GM19238 (cell line): Measurements from ENCODE around the gene GALNT17.

ENCODE experiments used
- DNase-seq: peaks from one replicate; pipeline ENCODE4 v3.0.0; 2011; ENCODE audit warnings: low spot score; ENCODE audit not compliant: insufficient read length

The GALNT17 gene

DNA sequence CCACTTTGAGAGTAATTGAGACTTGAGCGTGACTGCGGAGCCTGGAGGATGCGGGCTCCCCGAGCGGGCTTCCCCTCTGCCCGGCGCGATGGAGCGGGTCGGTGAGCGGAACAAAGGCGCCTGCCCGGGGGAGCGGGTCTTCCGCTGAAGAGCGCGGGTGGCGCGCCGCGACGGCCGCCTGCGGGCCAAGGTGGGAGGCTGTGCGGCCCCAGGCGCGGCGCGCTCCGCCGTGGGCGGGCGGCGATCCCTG is at the start of gene GALNT17:
TSS of gene GALNT17 (plus strand) at position 18 of the 250 bp plus-strand sequence.
- no peak for DNase-seq

DNA sequence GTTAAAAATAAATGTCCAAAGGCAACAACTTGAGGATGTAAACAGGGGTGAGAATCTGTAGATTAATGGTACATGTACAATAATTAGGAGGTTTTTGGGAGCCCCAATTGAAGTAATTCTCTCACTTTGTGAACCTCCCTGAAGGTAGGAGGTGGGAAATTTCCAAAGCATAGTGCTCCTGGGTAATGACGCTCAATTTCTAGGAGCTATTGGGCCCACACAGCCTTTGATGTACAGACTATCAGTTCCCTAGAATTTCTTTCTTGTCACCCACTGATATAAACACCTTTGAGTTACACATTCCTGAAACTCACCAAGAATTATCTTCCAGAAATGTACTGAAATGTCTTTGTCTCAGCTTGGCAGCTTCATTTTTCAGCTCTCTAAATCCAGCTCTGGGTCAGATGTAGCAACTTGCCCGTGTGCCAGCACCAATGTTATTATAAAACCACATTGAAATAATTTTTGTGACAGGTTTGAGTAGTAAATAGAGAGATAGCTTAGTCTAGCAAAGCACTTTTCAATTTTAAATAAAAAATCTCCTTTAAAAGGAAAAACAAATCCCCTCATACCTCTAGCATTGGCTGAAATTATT is 36.6 kb upstream of the GALNT17 start:
- DNase-seq: no peak

DNA sequence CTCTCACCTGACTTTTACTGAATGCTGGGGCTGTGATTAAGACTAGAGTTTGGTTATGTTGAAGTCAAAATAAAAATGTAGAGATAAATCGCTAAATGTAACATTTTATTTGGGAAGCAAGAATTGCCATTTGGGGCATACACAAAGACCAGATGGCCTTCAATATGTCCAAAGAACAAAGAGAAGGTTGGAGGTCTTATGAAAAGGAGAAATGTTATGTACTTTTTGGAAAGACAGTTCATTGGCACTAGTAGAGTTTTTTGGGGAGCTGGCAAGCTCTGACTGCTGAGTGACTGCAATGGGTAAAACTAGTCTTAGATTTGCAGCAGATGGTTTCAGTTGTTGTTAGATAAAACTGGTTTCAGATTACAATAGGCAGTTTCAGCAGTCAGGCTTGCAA is 35.6 kb upstream of the GALNT17 start:
- DNase-seq: no peak

DNA sequence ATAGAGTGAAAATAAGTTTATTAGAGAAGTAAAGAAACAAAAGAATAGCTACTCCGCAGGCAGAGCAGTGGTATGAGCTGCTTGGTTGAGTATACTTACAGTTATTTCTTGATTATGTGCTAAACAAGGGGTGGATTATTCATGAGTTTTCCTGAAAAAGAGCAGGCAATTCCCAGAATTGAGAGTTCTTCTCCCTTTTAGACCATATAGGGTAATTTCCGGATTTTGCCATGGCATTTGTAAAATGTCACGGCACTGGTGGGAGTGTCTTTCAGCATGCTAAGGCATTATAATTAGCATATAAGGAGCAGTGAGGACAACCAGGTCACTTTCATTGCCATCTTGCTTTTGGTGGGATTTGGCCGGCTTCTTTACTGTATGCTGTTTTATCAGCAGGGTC is 25.7 kb upstream of the GALNT17 start:
- no peak for DNase-seq

DNA sequence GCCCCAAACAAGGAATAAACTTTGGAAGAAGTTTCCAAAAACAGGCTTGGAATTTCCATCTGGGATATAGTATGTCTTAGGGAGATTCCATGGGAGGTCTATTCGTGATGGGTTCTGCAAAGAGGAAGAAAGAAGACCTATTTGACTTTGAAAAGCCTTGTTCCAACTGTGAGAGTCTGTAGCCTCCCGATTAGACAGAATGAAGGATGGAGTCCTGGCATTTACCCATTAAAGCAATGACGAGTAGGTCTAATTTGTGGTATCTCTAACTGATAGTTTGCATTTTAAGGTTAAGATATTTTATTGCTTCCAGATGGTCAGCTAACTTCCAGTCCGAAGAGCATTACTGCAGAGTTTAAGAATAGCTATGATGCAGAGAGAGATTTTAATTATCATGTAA is 19.5 kb upstream of the GALNT17 start:
- no peak for DNase-seq

DNA sequence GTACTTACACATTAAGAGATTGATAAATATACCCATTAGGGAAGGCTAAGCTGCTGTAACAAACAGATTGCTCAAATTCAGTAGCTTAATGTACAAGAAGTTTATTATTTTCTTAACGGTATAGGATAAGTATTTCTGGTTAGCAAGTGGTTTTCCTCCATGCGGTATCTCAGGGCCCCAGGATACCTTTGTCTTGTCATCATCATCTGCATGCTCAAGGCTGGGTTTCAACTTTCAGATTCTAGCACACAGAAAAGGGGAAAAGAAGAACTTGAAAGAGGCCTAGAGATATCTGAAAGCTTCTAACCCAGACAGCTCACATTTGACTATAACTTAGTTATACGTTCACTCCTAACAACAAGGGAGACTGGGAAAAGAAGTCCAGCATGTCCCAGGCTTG is 11.8 kb upstream of the GALNT17 start:
- no peak for DNase-seq

DNA sequence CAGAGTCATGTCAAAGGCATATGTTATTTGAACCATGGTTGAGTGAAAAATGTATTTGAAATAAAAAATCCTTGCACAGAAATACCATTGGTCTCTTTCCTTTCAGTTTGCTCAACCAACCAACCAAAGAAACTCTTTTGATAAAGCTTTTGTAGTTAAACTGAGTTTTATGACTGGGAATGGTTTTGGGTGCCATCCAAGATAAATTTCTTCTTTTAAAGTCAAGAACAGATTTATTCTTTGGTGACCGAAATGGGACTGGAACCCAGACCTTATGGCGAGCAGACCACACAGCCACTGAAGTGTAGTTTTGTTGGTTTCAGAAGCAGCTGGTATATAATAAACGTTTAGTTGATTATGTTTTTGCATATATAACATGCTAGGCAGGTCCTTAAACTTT is 2.8 kb upstream of the GALNT17 start:
- no peak for DNase-seq

DNA sequence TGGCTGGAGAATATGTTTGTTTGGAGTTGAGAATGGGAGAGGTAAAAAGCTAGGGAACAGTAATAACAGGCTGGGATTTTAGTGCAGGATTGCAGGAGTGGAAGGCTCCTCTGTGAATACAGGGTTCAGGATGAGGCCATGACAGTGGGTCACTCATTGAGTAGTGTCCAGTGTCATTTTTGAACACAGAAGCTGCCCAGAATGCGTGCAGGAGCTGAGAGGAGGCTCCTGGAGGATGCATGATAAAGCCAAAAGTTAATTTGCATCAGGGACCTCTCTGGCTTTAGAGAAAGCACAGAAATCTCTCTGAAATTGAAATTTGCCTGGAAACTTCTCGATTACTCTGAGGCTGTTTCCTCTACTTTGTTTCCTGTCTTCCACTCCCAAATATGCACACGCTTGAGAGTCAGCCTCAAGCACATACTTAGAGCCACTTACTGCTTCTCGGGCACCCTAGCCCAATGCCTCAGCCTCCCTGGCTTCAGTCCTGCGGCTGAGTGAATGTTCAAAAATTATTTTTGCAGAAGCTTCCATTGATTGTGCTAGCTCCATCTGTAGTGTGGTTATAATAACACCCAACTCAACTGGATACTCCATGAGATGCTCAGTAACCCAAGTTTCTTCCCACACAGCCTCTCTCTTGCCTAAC is 1.8 kb upstream of the GALNT17 start:
- DNase-seq: no peak

DNA sequence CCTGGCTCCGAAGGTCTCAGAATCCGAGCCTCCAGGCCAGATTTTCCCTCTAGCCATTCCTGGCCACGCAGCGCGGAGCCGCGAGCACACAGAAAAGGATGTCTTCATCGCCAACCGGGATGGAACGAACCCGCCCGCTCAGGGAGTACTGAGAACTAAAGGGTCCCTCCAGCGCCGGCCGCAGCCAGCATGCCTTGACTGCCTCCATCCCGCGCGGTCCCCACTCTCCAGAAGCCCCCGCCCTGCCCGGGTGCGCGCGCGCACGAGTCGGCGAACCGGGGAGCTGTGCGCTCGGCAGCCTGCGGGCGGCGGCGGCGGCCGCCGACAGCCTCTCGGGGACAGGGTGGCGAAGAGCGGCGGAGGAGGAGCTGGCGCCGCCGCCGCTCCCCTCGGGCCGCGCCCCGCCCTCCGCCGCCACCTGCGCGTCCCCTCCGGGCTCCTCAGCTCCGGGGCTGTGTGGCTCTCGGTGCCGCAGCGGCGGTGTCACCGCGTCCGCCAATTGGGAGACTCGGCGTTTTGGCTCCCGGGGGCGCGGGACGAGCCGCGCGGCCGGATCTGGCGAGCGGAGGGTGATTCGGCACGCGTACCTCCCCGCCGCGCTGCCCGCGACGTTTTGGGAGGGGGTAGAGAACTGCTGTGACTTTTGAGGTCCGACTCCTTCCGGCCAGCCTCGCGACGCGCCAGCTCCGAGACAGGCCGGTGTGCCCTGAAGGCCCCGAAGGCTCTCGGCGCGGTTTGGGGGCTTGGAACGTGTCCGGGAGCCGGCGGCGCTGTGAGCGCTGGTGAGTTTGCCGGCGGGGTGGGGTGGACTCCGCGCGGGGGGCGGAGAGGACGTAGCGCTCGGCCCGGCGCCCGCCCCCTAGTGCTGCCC is 453 bp upstream of the GALNT17 start:
- DNase-seq: no peak

DNA sequence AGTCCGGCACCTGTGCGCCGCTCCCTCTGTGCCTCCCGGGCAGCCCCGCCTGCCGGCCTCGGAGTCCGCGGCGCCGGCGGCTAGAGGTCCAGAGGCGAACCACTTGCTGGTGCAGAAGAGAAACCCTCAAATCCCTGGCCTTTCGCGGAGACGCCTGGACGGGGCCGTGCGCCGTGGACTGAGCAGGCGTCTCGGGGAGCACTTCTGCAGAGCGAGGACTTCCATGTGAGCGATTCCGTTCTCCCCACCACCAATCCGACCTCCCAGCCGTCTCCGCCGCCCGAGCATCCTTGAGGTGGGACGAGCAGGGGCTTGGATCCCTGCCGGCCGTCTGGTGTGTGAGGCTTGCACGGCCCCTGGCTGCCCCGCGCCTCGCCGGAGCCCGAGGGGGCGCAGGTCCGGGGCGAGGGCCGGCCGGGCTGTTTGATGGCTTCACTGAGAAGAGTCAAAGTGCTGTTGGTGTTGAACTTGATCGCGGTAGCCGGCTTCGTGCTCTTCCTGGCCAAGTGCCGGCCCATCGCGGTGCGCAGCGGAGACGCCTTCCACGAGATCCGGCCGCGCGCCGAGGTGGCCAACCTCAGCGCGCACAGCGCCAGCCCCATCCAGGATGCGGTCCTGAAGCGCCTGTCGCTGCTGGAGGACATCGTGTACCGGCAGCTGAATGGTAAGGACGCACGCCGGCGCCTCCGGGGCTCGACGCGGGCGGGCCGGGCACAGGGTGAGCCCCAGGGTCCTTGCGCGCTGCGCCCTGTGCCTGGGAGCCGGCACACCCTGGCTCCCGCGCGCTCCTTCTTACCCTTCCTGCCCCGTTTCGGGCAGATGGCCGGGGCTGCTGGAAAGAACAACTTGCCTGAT is 660 bp downstream of the GALNT17 start:
- no peak for DNase-seq

DNA sequence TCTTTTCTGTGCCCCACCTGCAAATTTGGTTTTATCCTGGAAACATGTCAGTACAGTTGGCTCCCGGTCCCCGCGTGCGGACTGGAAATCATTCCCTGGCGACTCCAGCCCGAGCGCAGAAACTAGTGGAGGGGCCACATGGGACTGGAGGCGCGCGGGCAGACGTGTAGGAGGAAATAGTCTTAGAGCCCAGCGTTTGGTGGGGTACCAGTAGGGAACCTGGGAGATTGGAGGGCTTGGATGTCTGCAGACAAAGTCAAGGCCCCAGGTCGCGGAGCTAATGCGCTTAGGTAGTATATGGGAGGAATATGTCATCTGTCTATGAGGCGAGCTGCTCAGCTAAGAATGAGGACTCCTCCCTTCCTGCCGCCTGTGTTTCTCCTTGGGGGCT is 1.3 kb downstream of the GALNT17 start:
- DNase-seq: no peak

DNA sequence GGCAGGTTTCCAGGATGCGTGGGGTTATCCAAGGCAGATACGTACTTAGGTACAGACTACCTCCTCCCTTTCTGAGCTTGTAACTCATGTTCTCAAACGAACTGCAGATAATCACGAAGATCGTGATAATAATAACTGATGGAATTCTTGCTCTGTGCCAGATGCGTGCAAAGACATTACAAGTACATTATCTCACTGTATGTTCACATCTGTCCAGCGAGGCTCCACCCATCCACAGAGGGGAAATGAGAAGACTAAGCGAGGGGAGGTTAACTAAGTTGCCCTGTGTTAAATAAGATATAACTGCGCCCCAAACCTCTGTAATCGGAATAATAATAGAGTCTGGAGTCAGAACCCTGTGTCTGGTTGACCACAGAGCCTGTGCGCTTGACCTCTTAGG is 1.9 kb downstream of the GALNT17 start:
- DNase-seq: no peak

DNA sequence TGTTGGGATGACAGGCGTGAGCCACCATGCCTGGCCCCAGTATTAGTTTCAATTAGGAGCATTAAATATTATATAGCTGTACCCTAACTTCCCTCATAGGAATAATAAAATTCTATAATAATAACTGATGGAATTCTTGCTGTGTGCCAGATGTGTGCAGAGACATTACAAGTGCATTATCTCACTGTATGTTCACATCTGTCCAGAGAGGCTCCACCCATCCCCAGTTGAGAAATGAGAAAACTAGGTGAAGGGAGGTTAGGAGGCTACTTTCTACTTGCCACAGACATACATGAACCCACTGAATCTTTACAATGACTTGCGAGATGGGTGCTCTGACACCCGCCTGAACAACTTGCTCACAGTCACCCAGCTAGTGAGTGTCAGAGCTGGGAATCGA is 3.2 kb downstream of the GALNT17 start:
- no peak for DNase-seq

DNA sequence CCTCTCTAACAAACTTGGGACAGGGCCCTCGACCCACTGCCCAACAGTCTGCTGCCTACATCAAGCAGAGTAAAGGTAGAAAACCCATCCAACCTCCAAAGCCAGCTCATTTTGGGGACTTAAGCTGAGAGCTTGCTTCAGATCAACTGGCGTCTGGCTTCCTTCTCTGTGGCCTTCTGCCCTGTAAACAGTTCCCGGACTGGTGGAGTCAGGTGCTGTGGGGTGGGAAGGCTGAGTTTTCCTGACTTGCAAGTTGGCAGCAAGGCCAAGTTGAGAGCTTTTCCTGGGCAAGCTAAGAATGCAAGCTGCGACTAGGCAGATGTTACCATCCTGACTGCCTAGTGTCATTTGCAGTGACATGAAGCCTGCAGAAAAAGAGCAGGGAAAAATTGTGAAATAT is 3.7 kb downstream of the GALNT17 start:
- no peak for DNase-seq

DNA sequence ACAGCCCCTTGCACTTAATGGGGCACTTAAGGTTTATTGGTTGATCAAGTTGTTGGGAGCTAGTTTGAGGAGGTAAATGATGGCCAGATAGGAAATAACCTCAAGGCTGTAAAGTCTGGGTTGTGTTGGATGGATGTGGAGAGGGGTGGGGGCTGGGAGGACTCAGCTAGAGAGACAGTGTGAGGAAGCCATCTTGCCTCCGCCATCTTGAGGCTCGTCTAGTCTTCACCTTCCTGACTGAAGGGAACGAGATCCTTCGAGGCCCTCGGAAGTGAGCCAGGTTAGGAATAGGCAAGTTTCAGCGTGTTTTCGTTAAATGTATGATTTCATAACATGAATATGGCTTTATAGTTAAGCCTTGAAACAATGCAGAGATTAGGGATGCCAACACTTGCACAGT is 5.5 kb downstream of the GALNT17 start:
- DNase-seq: no peak

DNA sequence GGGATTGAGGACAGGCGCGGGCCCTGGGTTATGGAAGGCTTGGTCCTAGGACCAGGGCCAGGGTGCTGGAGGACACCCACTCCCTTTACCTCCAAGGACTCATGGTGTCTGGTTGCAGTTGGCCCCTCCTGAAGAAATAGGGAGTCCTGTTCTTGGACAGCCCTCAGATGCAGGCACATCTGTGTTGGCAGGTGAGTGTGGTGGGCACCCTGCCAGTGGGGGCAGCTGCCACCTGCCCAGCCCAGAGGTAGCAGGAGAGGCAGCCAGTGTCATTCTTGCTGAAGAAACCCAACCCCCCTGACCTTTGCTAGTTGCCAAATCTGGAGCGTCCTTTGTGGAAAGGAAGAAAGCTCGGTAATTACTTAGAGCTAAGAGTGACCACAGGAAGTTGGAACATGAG is 8.3 kb downstream of the GALNT17 start:
- DNase-seq: no peak

DNA sequence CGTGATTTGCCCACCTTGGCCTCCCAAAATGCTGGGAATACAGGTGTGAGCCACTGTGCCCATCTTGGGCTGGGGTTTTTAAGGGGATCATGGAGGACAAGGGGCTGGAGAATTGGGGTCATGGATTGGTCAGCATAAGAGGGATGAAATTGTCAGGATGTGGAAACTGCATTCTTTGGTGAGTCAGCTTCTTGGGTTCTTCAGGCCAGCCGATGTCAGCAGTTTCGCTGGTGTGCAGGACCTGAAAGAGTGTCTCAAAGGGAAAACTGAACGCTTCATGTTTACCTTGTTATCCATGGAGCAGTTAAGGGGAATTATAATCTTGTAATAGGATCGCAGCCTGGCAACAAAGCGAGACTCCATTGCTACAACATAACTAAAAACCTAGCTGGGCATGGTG is 13.0 kb downstream of the GALNT17 start:
- no peak for DNase-seq

DNA sequence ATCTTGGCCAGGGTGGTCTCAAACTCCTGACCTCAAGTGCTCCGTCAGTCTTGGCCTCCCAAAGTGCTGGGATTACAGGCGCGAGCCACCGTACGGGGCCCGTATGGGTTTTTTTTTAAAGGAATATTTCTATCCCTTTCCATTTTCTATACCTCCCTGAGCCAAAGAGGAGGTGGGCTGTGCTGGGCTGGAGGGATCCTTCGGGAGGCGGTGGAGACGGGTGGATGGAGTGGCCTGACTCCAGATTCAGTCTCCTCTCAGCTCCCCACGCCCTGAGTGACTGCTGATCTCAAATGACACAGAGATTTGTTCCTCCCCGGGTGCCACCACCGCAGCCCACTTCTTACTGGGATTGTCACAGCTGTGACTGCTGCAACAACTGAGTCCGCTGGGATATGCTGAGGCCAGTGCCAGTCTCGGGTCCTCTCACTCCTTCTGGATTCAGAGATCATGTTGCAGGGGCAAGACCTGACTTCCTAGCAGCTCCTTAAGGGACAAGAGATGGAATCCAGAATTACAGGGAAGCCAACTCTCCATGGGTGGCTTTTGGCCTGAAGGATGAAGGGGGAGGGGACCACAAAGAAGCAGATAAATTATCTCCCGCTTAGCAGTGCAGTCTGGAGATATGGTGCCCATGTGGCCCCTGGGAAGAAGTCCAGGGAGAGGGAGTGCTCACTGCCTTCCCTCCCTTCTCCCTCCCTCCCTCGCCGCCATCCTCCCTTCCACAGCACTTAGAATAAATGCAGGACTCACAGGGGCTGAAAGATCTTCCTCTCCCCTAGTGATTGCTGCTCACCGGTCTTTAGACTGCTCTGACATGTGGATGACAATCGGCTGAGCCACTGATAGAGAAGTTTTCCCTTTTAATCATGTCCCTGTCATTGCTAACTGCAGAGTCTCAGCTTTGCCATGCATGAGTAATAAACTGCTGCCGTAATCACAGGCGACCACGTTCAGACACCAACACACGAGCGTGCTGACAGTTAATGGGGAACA is 14.3 kb downstream of the GALNT17 start:
- DNase-seq: no peak

DNA sequence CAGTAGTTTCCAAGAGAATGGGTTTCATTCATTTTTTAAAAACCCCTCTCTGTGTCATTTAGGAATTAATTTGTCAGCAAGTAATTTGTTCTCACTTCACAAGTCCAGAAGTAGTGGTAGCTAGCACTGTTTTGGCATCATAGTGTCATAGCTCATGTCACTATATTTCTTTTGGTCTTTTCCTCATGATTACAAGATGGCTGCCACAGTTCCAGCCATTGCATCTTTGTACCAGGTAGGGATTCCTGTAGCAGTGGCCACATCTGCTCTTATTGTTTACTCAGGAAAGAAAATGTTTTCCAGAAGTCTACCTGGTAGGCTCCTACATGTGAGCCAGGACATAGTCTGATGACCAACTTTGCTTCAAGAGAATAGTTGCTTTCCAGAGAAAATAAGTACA is 16.2 kb downstream of the GALNT17 start:
- DNase-seq: no peak

DNA sequence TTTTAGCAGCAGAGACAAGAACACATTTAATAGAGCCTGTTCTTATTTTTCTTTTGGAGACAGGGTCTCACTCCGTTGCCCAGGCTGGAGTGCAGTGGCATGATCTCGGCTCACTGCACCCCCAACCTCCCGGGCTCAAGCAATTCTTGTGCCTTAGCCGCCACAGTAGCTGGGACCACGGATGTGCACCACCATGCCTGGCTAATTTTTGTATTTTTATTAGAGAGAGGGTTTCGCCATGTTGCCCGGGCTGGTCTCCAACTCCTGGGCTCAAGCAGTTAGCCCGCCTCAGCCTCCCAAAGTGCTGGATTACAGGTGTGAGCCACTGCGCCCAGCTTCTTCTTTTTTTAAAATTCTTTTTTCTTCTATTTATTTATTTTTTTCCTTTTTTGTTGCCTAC is 23.3 kb downstream of the GALNT17 start:
- DNase-seq: no peak

DNA sequence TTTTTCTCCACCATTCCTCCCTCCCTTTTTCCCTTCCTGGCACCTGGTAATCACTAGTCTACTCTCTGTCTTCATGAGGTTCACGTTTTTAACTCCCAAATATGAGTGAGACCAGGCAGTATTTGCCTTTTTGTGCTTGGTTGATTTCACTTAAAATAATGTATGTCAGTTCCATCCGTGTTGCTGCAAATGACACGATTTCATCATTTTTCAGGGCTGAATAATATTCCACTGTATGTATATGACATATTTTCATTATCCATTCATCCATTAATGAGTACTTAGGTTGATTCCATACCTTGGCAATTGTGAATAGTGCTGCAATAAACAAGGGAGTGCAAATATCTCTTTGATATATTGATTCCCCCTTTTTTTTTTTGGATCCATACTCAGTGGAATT is 25.8 kb downstream of the GALNT17 start:
- DNase-seq: no peak
